GM21367 (cell line): ENCODE measurements around the gene FAM163B.

ENCODE experiments used
- ATAC-seq: cut with Tn5 transposase; IDR thresholded peaks from one replicate; pipeline ENCODE4 v1.9.1; 2021; ENCODE audit not compliant: unreplicated experiment

Gene FAM163B

DNA sequence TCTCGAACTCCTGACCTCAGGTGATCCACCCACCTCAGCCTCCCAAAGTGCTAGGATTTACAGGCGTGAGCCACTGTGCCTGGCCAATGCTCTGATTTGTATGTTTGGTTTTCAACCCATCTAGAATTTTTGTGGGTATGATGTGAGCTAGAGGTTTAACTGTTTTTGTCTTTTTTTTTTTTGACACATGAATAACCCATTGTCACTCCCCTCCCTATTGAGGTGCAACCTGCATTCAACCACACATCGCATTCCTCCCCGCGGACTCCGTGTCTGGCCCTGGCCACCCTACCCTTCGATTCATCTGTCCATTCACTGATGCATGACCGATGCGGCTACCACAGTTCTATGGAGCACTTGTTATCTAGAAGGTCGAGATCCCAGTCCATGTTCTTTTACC lies 9.5 kb upstream of the FAM163B start:
- ATAC-seq: no peak

DNA sequence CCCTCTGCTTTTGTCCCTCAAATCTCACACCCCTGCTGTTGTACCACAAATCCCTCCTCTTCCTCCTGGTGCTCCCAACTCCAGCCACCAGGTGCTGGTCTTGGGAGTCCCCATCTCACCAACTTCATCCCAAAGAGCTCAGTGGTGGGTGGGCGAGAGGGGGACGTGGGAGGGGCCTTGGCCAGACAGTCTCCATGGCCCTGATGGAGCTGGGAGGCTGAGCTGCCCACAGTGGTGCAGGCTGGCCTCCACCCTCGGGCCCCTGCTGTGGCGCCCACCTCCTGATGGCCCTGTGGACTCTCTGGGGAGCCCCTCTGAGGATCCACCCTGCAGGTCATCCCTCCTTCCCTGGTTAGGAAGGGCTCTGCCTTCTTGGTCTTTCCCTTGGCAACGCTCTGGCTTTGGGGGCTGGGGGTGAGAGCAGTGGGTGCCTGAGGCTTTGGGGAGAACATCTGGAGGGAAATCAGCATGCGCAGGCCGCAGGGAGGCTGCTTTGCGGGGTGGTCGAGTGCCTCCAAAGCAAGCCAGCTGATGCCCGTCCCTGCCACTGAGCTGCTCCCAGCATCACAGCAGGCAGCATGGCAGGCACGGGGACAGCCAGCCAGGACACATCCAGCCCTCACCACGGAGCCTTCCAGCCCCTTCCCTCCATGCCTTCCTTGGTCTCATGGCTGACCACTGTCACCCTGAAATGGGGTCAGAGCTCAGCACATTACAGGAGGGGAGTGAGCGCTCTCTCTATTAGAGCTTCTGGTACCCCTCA lies 7.6 kb upstream of the FAM163B start:
- no peak for ATAC-seq

DNA sequence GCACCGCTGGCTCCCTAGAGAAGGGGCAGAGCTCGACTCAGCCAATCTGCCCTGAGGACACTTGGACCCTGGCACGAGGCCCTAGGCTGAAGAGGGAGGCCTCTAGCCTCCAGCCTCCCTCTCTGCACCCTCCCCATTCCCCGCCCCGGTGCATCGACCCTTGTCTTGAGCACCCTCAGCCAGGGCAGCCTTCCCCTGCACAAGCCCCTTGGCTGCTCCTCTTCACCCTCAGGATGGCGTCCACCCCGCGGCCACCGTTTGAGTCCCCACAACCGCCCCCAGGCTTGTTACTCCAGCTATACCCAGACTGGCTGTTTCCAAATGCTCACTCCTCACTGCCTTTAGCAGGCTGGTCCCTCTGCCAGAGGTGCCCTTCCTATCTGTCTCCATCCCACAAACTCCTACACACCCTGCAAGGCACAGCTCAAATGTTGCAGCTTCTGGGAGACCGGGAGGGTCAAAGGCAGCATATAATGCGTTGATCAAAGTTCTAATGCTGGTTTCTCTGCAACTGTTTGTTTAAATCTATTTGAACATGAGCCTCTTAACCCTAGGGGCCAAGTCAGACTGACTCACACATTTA lies 6.5 kb upstream of the FAM163B start:
- ATAC-seq: no peak

DNA sequence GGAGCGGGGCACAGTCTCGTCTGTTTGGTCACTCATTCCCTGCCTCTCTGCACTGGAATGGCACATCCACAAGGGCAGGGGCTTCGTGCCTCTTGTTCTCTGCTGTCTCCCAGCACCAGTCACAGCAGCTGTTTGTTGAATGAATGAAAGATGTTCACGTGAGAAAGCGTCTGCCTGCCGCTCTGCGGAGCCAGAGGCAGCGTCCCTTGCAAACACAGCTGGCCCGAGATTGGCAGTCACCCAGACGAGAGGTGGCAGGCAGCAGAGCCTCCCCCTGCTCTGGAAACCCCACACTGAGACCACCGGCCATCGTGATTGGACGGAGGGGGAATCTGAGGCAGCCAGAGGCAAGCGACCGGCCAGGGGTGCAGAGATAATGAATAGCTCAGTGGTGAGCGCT lies 6.0 kb upstream of the FAM163B start:
- ATAC-seq: no peak

DNA sequence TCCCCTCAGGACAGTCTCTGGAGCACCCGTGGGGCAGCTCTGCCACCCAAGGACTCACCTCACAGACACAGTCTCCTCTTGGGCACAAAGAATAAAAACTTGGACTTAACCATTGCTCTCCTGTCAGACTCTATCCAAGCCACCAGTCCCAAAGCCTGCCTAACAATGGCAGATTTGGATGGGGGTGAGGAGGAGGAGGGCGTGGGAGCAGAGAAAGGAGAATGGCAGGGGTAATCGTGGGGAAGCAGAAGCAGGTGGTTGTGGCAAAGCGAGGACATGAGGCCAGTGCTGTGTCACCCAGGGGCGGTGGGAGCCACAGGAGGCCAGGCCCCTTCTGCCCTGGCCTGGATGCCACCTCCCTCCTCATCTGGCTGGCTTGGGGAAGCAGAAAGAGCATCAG lies 5.5 kb upstream of the FAM163B start:
- ATAC-seq: no peak

DNA sequence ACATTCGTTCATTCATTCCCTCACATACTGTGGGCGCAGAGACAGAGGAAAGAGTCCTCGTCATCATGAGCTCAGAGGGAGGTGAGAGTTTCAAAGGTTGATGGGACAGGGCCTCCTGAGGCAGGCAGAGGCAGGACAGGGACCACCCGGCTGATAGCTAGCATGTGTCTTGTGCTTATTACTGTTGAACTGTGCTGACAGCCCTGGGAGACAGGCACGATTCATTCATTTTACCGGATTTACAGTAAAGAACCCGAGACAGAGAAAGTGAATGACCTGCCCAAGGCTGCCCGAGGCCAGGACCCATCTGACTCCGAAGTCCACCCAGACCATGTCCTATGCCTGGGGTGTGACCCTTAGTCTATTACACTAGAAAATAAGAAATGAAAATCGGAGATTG lies 4.9 kb upstream of the FAM163B start:
- ATAC-seq: no peak

DNA sequence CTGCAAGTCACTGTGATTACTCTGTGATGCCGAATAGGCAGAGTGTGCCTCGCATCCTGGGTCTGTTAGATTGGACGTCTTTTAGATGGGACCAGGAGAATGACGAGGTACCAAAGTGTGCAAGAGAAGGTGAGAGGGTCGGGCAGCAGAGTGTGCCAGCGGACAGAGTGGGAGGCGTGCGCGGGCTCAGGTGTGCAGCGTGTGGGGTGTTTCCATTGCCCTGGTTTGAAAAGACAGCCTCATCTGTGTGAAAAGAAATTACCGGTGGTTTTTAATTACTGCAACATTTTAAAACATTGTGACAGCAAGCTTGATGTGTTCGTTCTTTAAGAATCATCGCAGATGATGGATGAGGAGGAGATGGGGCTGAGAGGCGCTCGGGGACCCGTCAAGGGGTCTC lies 4.2 kb upstream of the FAM163B start:
- ATAC-seq: no peak

DNA sequence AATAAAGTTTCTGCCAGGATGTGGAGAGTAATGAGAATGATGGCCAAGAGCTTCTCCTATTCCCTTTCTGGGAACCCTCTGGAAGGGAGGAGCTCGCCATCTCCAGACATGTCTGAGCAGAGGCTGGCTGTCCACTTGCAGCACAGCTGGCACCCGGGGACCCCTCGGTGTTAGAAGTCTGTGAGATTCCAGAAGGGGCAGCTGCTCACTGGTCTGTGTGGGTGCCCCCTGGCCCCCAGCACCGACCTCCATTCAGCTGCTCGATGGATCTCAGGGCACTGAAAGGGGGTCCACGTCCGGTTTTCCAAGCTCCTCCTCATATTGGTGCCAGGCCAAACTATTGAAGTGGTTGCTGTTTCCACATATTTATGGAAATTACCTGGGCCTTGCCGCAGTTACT lies 3.6 kb upstream of the FAM163B start:
- no peak for ATAC-seq

DNA sequence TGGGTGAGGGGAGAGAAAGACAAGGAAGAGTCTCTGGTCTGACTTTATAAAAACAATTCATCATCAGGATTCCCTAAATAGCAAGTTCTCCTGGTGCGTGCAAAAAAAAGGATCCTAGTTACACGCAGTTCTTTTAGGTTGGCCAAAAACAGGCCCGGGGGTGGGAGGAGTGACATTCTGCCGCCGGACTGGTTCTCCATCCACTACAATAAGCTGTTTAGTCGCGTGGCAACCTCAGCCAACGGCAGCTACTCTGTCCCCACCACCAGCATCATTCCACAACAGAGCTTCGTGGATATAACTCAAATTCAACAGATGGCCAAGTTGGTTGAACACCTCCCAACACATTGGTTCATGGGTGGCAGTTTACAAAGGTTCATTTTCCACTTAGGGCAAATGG lies 2.9 kb upstream of the FAM163B start:
- ATAC-seq: no peak

DNA sequence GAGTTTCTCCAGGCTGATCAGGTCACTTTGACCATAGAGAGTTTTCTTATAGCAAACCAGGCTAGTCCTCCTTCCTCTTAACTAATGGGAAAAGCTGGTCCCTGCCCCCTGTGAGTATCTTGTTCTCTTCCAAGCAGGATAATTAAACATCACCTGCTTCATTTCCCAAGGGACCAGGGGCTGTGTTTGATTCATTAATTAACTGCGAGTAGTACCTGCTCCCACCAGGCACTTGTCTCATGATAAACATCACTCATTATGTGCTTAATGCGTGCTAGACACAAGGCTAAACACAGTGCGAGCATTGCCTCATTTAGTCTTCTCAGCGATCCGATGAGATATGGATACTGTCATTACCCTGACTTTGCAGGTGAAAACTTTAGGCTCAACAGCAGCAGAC lies 1.7 kb upstream of the FAM163B start:
- no peak for ATAC-seq

DNA sequence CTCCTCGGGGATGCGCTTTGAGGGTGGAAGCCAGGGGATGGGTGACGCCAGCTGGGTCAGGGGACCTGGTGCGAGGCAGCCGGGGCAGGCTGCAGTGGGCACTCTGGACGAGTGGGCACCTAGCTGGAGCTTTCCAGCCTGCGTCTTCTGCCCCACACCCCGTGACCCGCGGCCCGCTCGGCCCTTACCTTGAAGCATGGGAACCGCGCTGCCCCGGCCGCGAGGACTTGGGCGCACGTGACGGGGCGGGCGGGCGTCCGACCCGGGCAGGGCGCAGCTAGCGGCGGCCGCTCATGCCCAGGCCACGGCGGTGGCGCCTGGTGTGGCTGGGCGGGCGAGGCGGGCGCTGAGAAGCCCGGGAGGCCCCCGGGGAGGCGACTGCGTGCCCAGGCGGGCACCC lies 300 bp downstream of the FAM163B start:
- ATAC-seq: no peak

DNA sequence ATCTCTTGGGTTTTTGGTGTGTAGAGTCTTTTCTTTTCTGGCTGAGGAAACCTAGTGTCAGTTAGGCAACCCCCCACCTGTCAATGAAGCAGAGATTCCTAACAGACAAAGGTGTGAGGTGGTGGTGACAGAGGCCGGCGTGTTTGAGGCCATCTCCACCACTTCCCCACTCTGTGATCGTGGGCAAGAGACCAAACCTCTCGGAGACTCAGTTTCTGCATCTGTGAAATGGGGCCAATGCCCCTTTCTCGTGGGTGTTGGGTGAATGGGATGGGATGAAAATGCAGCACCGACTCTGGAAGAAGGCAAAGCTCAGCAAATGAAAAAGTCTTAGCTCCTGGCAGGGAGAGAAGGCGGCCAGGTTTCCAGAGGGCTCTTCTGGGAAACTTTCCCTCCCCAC lies 807 bp downstream of the FAM163B start:
- no peak for ATAC-seq

DNA sequence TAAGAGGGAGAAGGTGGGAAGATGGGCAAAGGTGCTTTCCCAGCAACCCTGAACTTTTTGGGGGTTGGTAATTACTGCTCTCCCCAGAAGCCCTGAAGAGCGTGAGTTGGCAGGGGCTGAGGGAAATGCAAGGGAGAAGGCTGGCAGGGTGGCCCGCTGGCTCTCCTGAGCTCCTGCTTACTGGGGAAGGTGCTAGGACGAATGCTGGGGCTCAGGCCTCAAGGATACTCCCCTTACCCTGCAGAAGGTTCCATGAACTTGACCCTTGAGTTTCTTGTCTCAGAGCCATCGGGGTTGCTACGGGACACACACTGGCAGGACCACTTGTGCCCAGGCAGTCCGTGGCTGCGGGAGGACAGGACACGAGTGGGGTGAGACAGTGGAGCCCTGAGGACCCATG lies 1.2 kb downstream of the FAM163B start:
- ATAC-seq: no peak

DNA sequence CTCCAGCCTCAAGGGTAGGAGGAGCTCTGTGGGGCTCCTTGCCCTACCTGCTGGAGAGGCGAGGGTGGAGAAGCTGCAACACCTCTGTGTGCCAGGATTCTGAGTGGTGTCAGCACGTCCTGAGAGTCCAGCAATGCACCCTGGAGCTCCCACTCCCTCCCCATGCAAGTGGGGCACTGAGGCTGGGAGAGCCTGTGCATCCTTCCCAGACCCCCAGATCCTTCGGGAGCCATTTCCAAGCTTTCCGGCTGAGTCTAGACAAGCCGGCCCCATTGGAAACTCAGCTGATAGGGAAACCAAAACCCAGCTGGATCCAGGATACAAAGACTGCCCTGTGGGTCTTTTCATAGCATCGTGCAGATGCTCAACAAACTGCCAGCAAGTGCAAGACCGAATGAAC lies 1.8 kb downstream of the FAM163B start:
- no peak for ATAC-seq

DNA sequence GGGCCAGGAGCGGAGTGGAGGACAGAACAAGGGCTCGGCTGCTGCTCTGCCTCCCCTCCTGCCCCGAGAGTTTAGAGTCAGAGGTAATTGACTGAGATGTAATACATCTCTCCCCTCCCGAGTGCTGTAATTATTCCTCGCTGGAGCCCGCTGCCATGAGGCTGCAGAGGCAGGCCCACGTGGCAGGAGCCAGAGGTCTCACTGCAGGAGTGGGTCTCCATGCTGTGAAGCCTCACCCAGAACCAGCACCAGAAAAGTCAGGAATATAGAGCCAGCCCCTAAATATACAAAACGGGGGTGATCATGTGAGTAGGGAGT lies 2.5 kb downstream of the FAM163B start:
- ATAC-seq: no peak

DNA sequence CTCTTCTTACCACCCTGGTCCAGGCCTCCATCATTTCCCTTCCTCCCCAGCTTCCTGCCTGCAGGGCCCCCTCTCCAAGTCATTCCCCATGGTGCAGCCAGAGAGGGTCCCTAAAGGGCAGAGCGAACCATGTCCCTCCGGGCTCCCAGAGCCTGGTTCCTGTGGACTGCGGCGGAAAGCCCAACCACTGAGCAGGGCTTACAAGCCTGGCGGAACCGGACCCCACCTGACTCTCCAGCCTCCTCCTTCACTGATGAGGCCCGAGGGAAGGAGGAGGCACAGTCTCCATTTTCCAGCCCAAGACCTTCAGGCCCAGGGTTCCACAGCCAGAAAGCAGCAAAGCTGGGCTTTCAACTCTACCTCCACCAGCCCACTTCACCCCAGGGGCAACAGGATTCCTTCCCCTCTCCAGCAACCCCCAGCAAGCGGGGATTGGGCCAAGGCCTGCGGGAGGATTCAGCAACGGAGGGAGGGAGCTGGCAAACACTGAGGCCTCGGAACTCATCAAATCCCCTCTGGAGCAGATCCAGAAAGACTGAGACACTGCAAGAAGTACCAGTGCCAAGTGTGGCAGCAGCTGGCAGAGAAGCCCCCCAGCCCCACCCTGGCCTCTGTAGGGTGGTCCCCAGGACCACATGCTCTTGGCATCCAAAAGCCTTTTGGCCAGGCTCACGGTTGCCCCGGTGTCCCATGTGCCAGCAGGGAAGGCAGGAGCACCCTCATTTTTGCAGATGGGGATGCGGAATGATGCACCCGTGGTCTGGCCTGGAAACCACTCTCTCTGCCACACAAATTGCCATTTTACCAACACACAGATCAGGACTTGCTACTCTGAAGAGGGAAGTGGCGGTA lies 3.1 kb downstream of the FAM163B start:
- ATAC-seq: no peak

DNA sequence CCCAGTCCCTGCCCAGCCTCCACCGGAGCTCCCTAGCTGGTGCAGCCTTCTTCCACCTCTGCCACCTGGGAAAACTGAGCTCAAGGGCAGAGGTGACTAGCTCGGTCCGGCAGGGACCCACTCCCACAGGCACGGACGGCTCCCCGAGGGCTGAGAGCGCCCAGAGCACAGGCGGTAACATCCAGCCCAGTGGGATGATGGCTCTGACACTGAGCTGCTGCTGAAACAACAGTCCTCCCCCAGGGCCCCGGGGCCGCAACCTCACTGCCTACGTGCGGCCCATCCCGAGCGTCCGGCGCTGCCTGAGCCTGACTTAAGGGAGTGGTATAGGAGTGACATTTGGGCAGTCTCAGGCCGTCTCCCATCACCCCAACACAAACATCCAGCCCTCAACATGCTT lies 3.7 kb downstream of the FAM163B start:
- no peak for ATAC-seq

DNA sequence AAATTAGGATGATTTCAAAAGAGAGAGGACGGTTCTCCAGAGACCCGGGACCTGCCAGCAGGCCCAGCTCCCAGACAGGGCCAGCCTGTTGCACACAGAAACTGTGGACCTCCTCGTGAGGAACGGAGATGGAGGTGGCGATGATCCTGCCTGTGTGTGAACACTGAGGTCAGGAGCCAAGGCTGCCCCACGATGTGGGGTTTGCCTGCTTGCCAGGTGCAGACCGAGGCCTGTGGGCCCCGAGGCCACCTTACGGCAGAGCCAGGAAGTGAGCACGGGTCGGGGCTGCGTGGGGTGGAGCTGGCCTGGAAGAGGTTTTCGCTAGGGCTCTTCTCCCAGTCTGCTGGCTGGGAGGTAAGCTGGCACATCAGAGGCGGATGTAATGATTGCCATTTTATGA lies 4.3 kb downstream of the FAM163B start:
- no peak for ATAC-seq

DNA sequence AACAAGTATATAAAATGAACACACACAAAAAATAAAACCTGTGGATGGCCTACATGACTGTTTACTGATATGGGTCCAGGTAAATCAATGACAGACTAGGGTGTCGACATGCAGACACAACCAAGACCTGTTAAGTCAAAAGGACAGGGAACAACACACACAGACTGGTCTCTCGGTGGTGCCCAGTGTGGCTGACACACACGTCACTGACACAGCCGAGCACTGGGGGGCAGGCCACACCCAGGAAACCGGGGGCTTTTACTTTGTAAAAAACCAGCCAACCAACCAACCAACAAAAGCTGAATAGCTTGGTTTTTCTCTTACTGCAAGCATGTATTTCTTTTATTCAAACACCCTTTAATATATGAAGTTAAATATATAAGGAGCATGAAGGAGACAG lies 5.0 kb downstream of the FAM163B start:
- no peak for ATAC-seq

DNA sequence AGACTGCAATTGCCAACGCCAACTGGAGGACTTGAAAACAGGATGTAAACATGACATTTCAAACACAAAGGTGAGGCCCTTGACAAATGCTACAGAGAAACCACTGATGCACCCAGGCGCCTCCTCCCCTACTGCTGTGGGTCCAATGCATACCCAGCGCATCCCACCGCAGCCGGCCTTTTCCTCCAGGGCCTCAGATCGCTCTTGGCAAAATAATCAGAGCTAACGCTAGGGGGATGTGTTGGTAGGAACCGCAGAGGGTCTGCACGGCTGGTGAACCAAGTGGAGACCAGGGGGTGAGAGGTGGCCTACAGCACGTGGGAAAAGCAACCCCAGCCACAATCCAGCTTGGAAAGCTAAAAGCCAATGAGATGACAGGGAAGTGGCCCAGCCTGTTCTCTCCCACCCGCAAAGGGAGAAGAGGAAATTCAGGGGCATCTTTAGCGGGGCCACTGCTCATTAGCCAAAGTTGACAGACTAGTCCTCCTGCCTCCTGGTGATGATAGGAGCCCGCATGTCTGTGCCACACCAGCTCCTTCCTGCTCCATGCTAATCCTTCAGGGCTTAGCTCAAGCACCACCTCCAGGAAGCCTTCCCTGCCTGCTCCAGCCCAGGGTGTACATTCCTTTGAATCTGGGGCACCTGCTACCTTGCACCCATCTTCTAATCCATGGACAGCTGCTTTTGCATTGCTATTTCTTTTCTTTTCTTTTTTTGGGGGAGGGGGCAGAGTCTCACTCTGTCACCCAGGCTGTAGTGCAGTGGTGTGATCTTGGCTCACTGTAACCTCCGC lies 5.9 kb downstream of the FAM163B start:
- ATAC-seq: no peak

DNA sequence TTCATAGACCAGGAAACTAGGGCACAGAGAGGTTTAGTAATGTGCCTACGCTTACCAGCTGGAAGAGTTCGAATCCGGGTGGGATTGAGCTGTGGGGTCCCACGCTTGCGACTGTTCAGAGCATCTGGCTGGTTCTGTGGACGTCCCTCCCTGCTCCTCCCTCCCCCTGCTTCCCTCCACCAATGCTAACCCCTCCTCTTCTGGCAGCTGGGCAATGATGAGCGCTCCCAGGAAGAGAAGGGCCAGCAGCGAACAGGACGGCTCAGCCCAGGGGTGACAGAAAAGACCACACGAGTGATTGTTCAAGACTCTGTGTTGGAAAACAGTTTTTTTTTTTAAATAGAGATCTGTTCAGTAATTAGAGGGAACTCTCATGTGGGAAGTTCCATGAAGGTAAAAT lies 6.9 kb downstream of the FAM163B start:
- no peak for ATAC-seq

DNA sequence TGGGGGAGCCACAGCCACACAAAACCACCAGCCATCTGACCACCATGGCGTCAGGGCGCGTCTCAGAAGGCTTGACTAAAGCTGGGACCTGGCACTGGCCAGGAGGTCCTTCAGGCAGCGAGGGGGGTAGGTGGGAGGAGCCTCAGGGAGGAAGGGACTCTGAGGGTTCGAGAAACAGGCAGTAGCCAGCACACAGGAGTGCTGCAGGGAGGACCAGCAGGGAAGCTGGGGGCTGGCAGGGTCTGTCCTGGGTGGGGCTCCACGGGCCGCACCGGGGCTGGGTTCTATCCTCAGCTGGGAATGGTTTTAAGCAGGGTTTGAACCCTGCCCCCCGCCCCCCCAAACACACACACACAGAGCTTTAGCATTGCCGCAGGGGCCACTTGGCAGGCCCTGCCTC lies 7.4 kb downstream of the FAM163B start:
- no peak for ATAC-seq
